DOHH2 (cell line): ENCODE data around the gene P2RX7.

Experiments
- EZH2phosphoT487 ChIP-seq: fragments of 200-600 bp; sonication (generic); IDR thresholded peaks from 2 replicates; pipeline ENCODE4 v1.6.1; 2017; ENCODE audit warnings: borderline replicate concordance, mild to moderate bottlenecking, antibody characterized with exemption, low read length, moderate library complexity, mixed read lengths
- TF ChIP-seq, protein P1 (sequence below): fragments of 200-600 bp; sonication (generic); IDR thresholded peaks from one replicate; pipeline ENCODE4 v1.5.1; 2014; ENCODE audit warnings: antibody characterized with exemption, mild to moderate bottlenecking, low read depth, low read length; ENCODE audit not compliant: poor library complexity, severe bottlenecking

DNA sequence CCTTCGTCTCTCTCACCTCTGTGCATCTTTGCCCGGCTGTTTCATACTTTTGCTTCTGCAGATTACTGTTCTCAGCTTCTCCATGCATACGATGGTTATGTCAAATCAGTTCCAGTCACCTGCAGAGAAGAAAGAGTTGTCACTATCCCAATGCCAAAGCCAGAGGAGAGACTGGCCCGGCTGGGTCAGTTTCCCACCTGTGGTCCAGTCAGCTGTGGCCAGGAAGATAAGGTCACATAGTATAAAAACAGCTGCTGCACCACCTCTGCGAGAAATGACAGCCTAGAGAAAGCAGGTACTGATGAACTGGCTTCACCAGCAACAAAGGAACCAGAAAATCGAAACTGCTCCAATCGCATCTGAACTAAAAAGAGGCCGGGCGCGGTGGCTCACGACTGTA is 70.8 kb downstream of the P2RX7 start:
- TF ChIP-seq, protein P1, sequence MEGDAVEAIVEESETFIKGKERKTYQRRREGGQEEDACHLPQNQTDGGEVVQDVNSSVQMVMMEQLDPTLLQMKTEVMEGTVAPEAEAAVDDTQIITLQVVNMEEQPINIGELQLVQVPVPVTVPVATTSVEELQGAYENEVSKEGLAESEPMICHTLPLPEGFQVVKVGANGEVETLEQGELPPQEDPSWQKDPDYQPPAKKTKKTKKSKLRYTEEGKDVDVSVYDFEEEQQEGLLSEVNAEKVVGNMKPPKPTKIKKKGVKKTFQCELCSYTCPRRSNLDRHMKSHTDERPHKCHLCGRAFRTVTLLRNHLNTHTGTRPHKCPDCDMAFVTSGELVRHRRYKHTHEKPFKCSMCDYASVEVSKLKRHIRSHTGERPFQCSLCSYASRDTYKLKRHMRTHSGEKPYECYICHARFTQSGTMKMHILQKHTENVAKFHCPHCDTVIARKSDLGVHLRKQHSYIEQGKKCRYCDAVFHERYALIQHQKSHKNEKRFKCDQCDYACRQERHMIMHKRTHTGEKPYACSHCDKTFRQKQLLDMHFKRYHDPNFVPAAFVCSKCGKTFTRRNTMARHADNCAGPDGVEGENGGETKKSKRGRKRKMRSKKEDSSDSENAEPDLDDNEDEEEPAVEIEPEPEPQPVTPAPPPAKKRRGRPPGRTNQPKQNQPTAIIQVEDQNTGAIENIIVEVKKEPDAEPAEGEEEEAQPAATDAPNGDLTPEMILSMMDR, result no peak
- no peak for TF ChIP-seq EZH2phosphoT487
